GM19239 (cell line): Measurements from ENCODE around the gene DSTN.

Source experiments
- DNase-seq: peaks from one replicate; pipeline ENCODE4 v3.0.0; 2011; ENCODE audit warnings: low spot score; ENCODE audit not compliant: insufficient read length
- FAIRE-seq: peaks from 2 replicates; lab custom pipeline; 2011; peaks lifted over from hg19 to GRCh38; lab: Jason Lieb, UNC

DSTN gene

DNA sequence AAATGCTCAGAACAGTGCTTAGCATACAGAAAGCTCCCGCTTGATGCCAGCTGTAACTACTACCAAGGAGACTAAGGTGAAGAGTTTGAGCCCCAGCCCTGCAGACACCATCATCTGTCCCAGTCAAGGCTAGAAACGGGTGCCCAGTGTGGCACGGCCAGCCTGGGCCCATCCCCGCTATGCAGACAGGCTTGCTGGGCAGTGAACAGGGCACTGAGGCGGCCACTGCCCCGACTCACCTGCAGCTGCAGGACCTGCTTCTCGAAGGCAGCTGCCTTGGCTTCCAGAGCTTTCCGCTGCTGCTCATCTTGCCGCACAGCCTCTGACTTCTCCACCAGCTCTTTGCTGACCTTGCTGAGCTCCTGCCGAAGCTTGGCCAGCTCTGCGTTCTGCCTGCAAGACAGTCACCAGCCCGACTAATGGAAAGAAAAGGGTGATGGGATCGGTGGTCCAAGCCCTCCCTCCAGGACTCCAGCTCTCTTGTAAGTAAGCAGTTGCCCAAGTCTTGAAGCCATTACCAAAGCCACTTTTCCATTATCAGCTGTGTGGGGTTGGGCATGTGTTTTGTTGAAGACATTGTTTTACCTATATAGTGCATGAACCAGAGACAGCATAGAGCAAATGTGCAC, 63.5 kb downstream of the DSTN start:
- FAIRE-seq (no peak), DNase-seq (no peak)

DNA sequence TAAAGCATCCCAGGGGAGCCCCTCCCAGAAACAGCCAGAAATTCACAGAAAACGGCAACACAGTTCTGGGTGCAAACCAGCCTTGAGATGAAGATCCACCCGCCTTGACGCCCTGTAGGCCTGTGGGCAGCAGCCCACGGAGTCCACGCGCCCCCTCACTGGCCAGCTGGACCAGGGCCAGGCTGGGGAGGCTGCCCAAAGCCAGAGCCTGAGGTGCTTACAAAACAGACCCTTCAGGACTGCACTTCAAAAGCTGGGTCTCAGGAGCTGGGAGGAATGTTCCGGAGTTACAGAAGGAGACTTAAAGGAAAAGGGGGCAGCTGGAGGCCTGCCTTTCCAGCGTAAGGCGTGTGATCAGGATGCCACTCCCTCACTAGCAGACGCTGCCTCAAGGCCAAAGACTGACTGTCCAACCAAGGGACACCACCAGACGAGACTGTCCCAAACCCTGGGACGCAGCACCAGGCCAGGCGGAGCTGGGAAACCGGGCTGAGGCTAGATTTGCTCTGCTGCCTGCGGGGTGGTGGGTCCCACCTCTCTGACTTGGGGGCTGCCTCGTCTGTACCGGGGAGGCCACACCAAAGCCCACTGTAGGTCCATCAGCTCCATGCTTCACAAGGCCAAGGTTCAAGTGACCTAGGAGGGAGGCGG, 64.1 kb downstream of the DSTN start:
- DNase-seq (no peak), FAIRE-seq (no peak)

DNA sequence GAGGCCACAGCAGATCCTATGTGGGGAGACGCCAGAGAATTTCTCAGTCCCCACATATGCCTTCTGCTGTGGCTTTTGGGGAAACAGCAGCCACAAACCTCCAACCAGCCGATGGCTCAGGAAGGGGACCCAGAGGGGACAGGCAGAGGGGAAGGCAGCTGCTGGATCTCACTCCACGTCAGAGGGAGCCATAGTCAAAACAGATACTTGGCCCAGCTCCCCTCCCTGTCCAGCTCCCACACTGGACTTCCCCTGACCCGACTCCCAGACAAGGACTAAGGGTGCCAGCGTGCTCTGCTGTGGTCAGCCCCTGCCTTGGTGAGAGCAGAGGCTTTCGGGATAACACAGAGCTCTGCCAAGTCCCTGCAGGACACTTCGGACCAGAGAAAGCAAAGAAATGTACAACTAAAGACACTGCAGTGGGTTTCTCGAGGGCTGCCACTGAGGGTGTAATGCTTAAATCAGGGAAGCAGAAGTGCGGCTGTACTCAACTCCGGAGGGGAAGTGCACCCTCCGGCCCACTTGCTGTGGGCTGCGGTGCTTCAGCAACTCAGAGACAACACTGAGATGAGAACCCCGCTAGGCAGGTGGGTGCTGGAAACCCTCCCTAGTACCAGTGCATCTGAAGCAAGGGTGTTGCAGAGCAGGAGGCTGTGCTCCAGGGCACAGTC, 64.9 kb downstream of the DSTN start:
- FAIRE-seq (no peak), DNase-seq (no peak)

GRCh38 chr20:17635332-17636244, 65.7 kb downstream of the DSTN start:
- DNase-seq (no peak), FAIRE-seq (no peak)

DNA sequence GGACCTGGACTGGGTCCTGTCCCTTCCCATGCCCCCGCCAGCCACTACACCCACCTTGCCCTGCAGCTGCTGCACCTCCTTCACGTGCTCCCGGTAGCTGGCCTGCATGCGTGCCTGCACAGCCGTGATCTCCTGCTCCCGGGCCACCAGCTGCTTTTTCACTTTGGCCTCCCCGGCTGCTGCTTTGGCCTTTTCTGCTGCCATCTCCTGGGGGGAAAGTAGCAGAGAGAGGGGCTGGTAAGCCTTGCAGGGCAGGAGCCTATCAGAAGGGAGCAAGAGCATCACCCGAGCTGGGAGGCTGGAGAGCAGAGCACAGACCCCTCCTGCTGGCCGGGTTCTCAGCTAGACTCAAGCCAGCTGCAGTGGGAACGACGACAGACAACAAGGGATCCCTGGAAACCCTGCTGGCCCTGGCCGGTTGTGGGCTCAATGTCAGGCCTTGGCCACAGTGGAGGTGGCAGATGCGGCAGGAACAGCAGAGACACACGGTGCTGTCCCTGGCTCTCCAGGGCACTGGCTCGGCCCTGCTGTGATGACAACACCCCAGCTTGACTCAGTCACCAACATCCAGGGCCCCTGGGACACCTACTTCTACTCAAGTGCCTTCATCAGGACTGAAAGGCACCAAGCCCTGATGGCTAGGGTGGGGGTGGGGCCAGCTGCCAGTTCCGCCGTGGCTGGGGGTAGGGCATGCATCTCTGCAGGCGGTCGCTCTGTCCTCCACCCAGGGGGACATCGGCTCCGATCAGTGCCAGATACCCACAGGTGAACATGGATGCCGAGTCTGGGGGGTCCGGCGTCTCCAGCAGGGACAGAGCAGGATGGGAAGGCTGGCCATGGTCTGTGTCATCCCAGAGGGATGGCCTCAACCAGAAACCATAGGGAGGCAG, 66.9 kb downstream of the DSTN start:
- DNase-seq, result no peak
- FAIRE-seq, result no peak

GRCh38 chr20:17637413-17637780, 67.5 kb downstream of the DSTN start:
- no peak for DNase-seq
- FAIRE-seq, result no peak

DNA sequence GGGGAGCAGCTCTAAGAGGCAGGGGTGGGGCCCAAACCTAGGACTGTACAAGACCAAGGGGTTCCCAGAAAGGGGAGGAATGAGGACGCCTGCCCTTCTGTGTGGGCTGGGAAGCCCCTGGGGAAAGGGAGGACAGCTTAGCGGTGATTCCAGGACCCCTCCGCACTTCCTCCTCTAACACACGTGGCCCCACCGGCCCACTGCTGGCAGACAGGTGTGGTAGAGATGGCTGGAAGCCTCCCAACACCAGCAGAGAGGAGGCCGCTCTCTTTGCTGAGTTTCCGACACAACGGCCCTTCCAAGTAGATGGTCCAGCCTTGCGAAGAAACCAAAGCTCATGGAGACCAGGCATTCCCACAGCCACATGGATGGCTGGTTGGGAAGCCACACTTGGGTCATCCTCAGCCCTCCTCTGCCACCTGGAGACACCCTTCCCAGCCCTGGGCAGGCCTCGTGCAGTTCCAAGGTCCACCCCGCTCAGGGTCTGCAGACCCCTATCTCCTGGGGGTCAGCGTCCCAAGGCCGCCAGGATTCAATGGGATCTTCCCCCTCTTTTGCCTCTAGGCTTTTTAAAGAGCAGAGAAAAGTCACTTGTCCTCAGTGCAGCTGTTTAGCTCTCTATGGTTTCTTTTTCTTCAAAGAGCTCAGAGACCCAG, 68.2 kb downstream of the DSTN start:
- no peak for FAIRE-seq
- no peak for DNase-seq

GRCh38 chr20:17638835-17639407, 69.0 kb downstream of the DSTN start:
- FAIRE-seq (no peak), DNase-seq (no peak)

DNA sequence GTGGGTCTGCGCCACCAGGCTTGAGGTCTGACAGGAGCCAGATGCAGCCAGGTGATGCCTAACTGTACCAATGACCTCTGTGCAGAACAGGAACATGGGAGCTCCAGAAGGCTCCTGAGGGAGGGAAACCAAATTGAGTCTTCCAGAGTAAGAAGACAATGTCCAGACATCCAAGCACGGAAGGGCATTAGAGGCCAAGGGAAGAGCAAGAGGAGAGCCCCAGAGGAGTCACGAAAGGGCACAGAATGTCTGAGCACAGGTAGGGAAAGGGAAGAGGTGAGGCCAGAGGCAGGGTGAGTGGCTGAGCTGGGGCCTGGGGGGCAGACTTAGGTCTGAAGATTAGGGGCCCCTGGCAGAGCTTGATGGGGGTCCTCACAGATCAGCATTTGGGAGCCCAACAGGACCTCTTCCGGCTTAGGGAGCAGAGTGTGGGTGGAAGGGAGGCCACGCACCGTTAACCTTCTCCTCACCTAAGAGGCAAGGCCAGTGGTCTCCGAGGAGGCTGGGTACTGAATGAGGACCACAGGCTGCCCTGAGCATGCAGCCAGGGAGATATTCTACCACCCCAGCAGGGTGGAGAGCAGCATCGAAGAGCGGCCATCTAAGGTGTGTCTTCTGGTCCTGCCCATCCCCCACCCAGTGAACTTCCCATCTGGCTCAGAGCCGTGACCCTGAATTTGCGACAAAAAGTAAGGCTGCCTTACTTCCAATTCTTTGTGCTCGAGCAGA, 70.4 kb downstream of the DSTN start:
- no peak for DNase-seq
- FAIRE-seq, result no peak

DNA sequence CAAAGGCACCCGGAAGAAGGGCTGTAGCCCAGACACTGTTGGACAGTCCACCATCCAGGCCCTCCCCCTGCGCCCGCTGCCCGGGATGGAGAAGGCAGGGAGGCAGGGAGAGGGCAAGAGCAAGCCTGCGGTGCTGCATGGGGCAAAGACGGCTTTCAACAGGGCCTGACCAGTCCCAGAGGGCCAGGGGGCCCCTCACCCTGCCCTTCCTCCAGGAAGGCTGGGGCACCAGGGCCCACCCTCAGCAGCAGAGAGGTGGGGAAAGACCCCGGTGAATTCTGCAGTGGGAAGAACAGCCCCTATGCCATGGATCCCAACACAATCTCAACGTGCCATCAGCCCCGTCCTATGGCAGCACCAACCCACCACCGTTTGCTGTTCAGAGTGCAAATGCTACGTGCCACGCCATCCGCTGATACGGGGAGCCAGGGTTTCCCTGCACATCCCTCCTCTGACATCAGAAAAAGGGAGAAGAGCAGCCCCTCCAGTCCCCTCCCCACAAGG, 71.1 kb downstream of the DSTN start:
- FAIRE-seq (no peak), DNase-seq (no peak)

- no peak for FAIRE-seq
- DNase-seq, result no peak
Measured at GRCh38 chr20:17641520-17641964, 71.7 kb downstream of the DSTN start.

GRCh38 chr20:17641993-17642392, 72.1 kb downstream of the DSTN start:
- DNase-seq (no peak), FAIRE-seq (no peak)

GRCh38 chr20:17642404-17643269, 72.8 kb downstream of the DSTN start:
- FAIRE-seq, result no peak
- no peak for DNase-seq

DNA sequence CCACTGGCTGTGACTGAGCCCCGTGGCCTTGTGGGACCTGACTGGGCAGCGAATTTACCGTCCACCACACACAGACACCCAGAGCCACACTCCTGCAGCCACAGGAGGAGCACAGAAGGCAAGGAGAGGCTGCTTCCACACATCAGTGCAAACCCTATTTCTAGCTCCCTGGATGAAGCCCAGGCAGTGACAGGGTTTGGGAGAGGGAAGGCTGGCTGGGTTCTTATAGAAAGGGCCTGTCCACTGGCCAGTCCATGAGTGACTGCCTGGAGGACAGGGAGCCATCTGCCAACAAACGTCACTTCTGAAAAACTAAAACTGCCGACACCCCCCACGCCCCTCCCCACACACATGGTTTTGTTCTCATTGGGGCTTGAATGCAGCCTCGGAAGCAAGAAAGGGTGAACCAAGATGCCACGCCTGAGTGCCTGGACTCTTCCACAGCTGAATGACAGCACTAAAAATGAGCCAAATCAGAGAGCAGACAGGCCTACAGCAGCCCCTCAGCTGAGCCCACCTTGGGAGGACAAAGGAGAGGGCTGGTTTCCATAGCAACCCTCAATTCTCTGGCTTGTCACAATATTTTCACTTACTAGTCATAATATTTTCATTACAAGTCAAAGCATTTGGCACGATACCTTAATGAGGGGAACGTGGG, 73.8 kb downstream of the DSTN start:
- no peak for FAIRE-seq
- DNase-seq, result no peak

- no peak for FAIRE-seq
- DNase-seq, result no peak
Measured at GRCh38 chr20:17644451-17644850, 74.6 kb downstream of the DSTN start.

DNA sequence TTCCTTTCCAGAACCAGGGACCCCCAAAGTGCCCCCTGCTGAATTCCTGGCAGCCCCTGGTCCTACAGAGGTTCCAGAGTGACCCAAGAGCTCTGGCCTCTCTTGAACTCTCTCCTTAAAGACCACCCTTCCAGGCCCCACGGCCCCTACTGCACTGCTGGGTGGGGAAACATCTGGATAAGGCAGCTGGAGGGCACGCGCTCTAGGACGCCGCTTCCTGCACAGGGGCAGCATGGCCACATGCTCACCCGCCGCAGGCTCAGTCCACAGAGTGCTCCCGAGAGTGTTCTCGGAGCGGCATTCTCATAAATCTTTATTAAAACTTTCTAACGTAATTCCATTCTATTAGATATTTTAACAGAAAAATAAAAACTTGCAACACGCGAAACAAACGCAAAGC, 75.1 kb downstream of the DSTN start:
- DNase-seq, result no peak

More for the DNA sequence above, 75.1 kb downstream of the DSTN start:
- FAIRE-seq, result no peak
